ENCODE data around the gene TAS1R2. TPM values are rescaled to one million over a fixed set of nuclear protein-coding genes. Genes with fewer than 3 reads are reported as not detected.

The TAS1R2 gene
- total RNA-seq, 1 experiment from 2014 or later, result not detected

DNA sequence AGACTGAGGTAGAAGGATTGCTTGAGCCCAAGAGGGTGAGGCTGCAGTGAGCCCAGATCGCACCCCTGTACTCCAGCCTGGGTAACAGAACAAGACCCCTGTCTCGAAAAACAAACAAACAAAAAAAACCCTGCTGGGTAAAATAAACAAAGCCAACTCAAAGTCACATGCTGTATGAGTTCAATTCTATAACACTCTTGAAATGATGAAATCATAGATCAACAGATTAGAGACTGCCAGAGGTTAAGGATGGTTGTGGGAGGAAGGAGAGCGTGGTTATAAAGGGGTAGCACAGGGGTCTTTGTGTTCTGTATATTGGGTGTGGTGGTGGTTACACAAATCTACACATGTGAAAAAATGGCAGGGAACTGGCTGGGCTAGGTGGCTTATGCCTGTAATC, 62.5 kb downstream of the TAS1R2 start:
- H2BK5ac ChIP-seq (ENCODE audit: insufficient read length, low read length), result no peak overlapping the region
- H3K36me3 Mint-ChIP-seq (ENCODE audit: insufficient read depth in 1 of 3, low read depth in 3 of 3), result no peaks in the 10 kb centered on the region
- WGBS (ENCODE audit: extremely low coverage, insufficient read length, low lambda C conversion rate), result no CpG with 5 or more reads among the region's 3 CpGs

More for the DNA sequence above, 62.5 kb downstream of the TAS1R2 start:
- no peaks in the 10 kb centered on the region for H3K79me1 ChIP-seq (ENCODE audit: insufficient read depth, low read depth, low read length, poor library complexity, severe bottlenecking)
- no peak overlapping the region for H2AFZ ChIP-seq (ENCODE audit: low read length)
- H3K4me3 Mint-ChIP-seq, result no peak overlapping the region
- no peak overlapping the region for H3K4ac ChIP-seq (ENCODE audit: low read depth, low read length)
- no peak overlapping the region for H3K27ac ChIP-seq (ENCODE audit: insufficient read length, low read depth, low read length)
- H3K9me3 ChIP-seq (ENCODE audit: control insufficient read depth, low read depth, low read length), result no peaks in the 10 kb centered on the region
- no peaks in the 10 kb centered on the region for H3K79me2 ChIP-seq (ENCODE audit: insufficient read depth, low read length)
- H3K9ac ChIP-seq (ENCODE audit: extremely low read depth, insufficient read length, low read length), result no peak overlapping the region
- no peak overlapping the region for H4K91ac ChIP-seq (ENCODE audit: insufficient read length, low read depth, low read length)
- no peak overlapping the region for H4K5ac ChIP-seq (ENCODE audit: insufficient read length, low read depth, low read length)
- H3K9me3 Mint-ChIP-seq, result no peaks in the 10 kb centered on the region; a peak in 1 of 5 replicates
- H3K27me3 ChIP-seq (ENCODE audit: insufficient read depth, low read length), result no peaks in the 10 kb centered on the region
- no peak overlapping the region for H3K14ac ChIP-seq (ENCODE audit: insufficient read depth, low read length)
- H3K4me1 ChIP-seq (ENCODE audit: insufficient read depth, low read length), result no peaks in the 10 kb centered on the region; the same call in 1 of the 2 replicates
- H3T11ph ChIP-seq (ENCODE audit: low read length), result no peak overlapping the region
- no peaks in the 10 kb centered on the region for H4K20me1 ChIP-seq (ENCODE audit: control insufficient read depth, insufficient read depth, insufficient read length)
- H3K18ac ChIP-seq (ENCODE audit: insufficient read length, low read depth, low read length), result no peak overlapping the region
- no peak overlapping the region for H3K23ac ChIP-seq (ENCODE audit: insufficient read length, low read depth, low read length)
- no peak overlapping the region for H3K56ac ChIP-seq (ENCODE audit: insufficient read length, low read depth, low read length)
- DNase-seq, result no peak
- H2BK12ac ChIP-seq (ENCODE audit: insufficient read length, low read depth, low read length), result no peak overlapping the region
- peaks cover 21% of the 10 kb centered on the region for H3K27me3 Mint-ChIP-seq (ENCODE audit: low read depth)
- no peak overlapping the region for H2AK5ac ChIP-seq (ENCODE audit: insufficient read length, low read length)
- no peak overlapping the region for H4K8ac ChIP-seq (replicated peaks; ENCODE audit: insufficient read length, low read depth, low read length)
- H3K4me2 ChIP-seq (ENCODE audit: insufficient read depth, insufficient read length, low read length), result no peak overlapping the region
- H3K27ac Mint-ChIP-seq, result no peak overlapping the region
- no peak overlapping the region for H2BK20ac ChIP-seq (ENCODE audit: low read depth, low read length, poor library complexity, severe bottlenecking)
- H3K23me2 ChIP-seq (ENCODE audit: insufficient read length, low read depth, low read length, poor library complexity, severe bottlenecking), result no peaks in the 10 kb centered on the region
- no peak overlapping the region for H2BK15ac ChIP-seq (ENCODE audit: low read depth, low read length)
- H2BK120ac ChIP-seq (ENCODE audit: low read depth, low read length, poor library complexity, severe bottlenecking), result no peak overlapping the region
- peaks cover 21 to 35% of the 10 kb centered on the region in 2 experiments for H3K4me1 Mint-ChIP-seq
- TF ChIP-seq, protein P1, sequence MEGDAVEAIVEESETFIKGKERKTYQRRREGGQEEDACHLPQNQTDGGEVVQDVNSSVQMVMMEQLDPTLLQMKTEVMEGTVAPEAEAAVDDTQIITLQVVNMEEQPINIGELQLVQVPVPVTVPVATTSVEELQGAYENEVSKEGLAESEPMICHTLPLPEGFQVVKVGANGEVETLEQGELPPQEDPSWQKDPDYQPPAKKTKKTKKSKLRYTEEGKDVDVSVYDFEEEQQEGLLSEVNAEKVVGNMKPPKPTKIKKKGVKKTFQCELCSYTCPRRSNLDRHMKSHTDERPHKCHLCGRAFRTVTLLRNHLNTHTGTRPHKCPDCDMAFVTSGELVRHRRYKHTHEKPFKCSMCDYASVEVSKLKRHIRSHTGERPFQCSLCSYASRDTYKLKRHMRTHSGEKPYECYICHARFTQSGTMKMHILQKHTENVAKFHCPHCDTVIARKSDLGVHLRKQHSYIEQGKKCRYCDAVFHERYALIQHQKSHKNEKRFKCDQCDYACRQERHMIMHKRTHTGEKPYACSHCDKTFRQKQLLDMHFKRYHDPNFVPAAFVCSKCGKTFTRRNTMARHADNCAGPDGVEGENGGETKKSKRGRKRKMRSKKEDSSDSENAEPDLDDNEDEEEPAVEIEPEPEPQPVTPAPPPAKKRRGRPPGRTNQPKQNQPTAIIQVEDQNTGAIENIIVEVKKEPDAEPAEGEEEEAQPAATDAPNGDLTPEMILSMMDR (conservative IDR thresholded peaks at IDR 0.05), result no peak

All from H9 (cell line).